ENCODE data around the gene OR52N4. TPM values are rescaled to one million over a fixed set of nuclear protein-coding genes. Genes with fewer than 3 reads are reported as not detected.

Gene OR52N4
- total and polyA plus RNA-seq, 4 donors, result 0.14 TPM; not detected in 3

Other genes with a start within 250 kb of the OR52N4 start
- under 1 TPM; 0.09 to 0.33 TPM for gene UBQLN3, start 244.3 kb upstream of the OR52N4 start, total RNA-seq
- gene UBQLN3, start 244.3 kb upstream of the OR52N4 start, polyA plus RNA-seq, result not detected
- gene UBQLNL, start 237.5 kb upstream of the OR52N4 start, total RNA-seq, result under 1 TPM; 0.05 to 0.25 TPM
- gene UBQLNL, start 237.5 kb upstream of the OR52N4 start, polyA plus RNA-seq, result under 1 TPM; 0.03 to 0.08 TPM
- gene OR52H1, start 205.7 kb upstream of the OR52N4 start, total RNA-seq, result under 1 TPM; 0.14 to 0.33 TPM
- gene OR52H1, start 205.7 kb upstream of the OR52N4 start, polyA plus RNA-seq, result not detected
- gene OR52B6, start 173.4 kb upstream of the OR52N4 start, total RNA-seq, result not detected
- not detected for gene OR52B6, start 173.4 kb upstream of the OR52N4 start, polyA plus RNA-seq
- 1 to 10 TPM in 1 of 2 donors, under 1 TPM in 1; 0.75 to 5.3 TPM for gene TRIM6, start 157.6 kb upstream of the OR52N4 start, total RNA-seq
- under 1 TPM; 0.39 to 0.40 TPM for gene TRIM6, start 157.6 kb upstream of the OR52N4 start, polyA plus RNA-seq
- 1 to 10 TPM; 2.8 to 3.8 TPM for gene TRIM34, start 129.2 kb upstream of the OR52N4 start, total RNA-seq
- gene TRIM34, start 129.2 kb upstream of the OR52N4 start, polyA plus RNA-seq, result 1 to 10 TPM; 1.7 to 2.2 TPM
- 10 to 100 TPM; 16.3 to 20.2 TPM for gene TRIM5, start 69.2 kb upstream of the OR52N4 start, total RNA-seq
- 1 to 10 TPM; 7.8 to 9.9 TPM for gene TRIM5, start 69.2 kb upstream of the OR52N4 start, polyA plus RNA-seq
- gene TRIM22, start 64.5 kb upstream of the OR52N4 start, total RNA-seq, result 10 to 100 TPM; 11.5 to 21.6 TPM
- 1 to 10 TPM; 3.6 to 7.6 TPM for gene TRIM22, start 64.5 kb upstream of the OR52N4 start, polyA plus RNA-seq
- gene OR56B1, start 17.8 kb upstream of the OR52N4 start, total RNA-seq, result not detected
- not detected for gene OR56B1, start 17.8 kb upstream of the OR52N4 start, polyA plus RNA-seq
- under 1 TPM in 1 of 2 donors, not detected in 1; 0.08 TPM for gene OR52N5, start 29.1 kb downstream of the OR52N4 start, total RNA-seq
- gene OR52N5, start 29.1 kb downstream of the OR52N4 start, polyA plus RNA-seq, result not detected
- gene OR52N1, start 37.0 kb downstream of the OR52N4 start, total RNA-seq, result under 1 TPM; under 0.01 to 0.05 TPM
- gene OR52N1, start 37.0 kb downstream of the OR52N4 start, polyA plus RNA-seq, result not detected
- gene OR52N2, start 54.7 kb downstream of the OR52N4 start, total RNA-seq, result not detected
- not detected for gene OR52N2, start 54.7 kb downstream of the OR52N4 start, polyA plus RNA-seq
- not detected for gene OR52E6, start 87.7 kb downstream of the OR52N4 start, total RNA-seq
- gene OR52E6, start 87.7 kb downstream of the OR52N4 start, polyA plus RNA-seq, result not detected
- not detected for gene OR52E8, start 103.4 kb downstream of the OR52N4 start, total RNA-seq
- not detected for gene OR52E8, start 103.4 kb downstream of the OR52N4 start, polyA plus RNA-seq
- not detected for gene OR52E4, start 126.4 kb downstream of the OR52N4 start, total RNA-seq
- gene OR52E4, start 126.4 kb downstream of the OR52N4 start, polyA plus RNA-seq, result not detected
- gene OR52E5, start 139.0 kb downstream of the OR52N4 start, total RNA-seq, result not detected
- not detected for gene OR52E5, start 139.0 kb downstream of the OR52N4 start, polyA plus RNA-seq
- not detected for gene OR56A3, start 188.0 kb downstream of the OR52N4 start, total RNA-seq
- not detected for gene OR56A3, start 188.0 kb downstream of the OR52N4 start, polyA plus RNA-seq
- gene OR56A5, start 214.3 kb downstream of the OR52N4 start, total RNA-seq, result not detected
- not detected for gene OR56A5, start 214.3 kb downstream of the OR52N4 start, polyA plus RNA-seq
- under 1 TPM in 1 of 2 donors, not detected in 1; 0.08 TPM for gene OR52L1, start 232.7 kb downstream of the OR52N4 start, total RNA-seq
- gene OR52L1, start 232.7 kb downstream of the OR52N4 start, polyA plus RNA-seq, result not detected

All from liver (tissue), 4 donors.